Epithelial cell of umbilical artery (primary cell): Measurements from ENCODE around the gene PELO. TPM values are rescaled to one million over a fixed set of nuclear protein-coding genes. Genes with fewer than 3 reads are reported as not detected.

Experiments used
- total RNA-seq: library from RNA; depleted of rRNA; stranded (reverse); fragments of >200 nt; gene quantifications from 2 replicates; pipeline ENCODE4 v1.2.3, GENCODE V29; 2014

PELO gene
- 15.3 and 16.7 TPM in 2 replicates for total RNA-seq

GRCh38 chr5:52787600-52788504 is at the start of gene PELO, which contains the start of gene ITGA1:
Gene PELO (plus strand): TSS chr5:52787916. CDS start chr5:52800395, 12,479 bp downstream.
Gene ITGA1 (plus strand): TSS chr5:52787916. CDS start chr5:52788354, 438 bp downstream.

Other genes starting within 250 kb of the PELO start
- 4.4 and 11.4 TPM in 2 replicates for gene ITGA1, start within 50 bp of the PELO start, total RNA-seq
- gene ITGA2, start 201.4 kb downstream of the PELO start, total RNA-seq = 70.1 and 74.1 TPM in 2 replicates